ENCODE data around the gene INPP4B. TPM values are rescaled to one million over a fixed set of nuclear protein-coding genes. Genes with fewer than 3 reads are reported as not detected.

INPP4B gene
- total RNA-seq, 1 experiment from 2014 or later: 14.3 TPM

DNA sequence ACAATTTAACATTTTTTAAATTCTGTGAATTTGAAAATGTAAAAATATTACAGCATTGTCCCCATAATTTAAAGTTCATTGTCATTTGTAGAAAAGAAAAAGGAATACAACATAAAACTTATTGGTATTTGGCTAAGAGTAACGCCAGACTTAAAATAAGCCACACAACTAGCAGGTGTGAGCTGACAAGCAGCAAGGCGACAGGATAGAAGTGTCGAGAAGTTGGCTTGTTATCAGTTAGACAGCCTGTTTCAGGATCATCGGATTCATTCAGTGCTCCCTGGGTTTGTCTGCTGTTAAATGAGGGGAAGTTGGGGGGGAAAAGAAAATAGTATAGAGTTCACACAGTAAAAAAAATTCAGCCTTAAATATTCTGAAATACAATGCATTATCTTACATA lies 816.1 kb downstream of the INPP4B start:
- intact Hi-C loops (cut with micrococcal nuclease): no loop called here
- Histone ChIP-seq H4K20me1 (ENCODE audit: insufficient read depth) (no peaks in the 10 kb centered on the region), H3K9me3 (ENCODE audit: control insufficient read depth in 1 of 2, insufficient read depth in 1 of 2, low read depth in 1 of 2, low read length in 2 of 2) (no peaks in the 10 kb centered on the region), H3K4me2 (ENCODE audit: low read length) (no peak overlapping the region), H3K9ac (ENCODE audit: low read length) (no peak overlapping the region), H2AFZ (ENCODE audit: low read depth, low read length, poor library complexity, severe bottlenecking) (no peak overlapping the region), H3K79me2 (ENCODE audit: insufficient read depth, low read length) (no peaks in the 10 kb centered on the region), H3K4me1 (ENCODE audit: control insufficient read depth in 1 of 2, insufficient read depth in 2 of 2, low read length in 2 of 2) (no peaks in the 10 kb centered on the region), H3K36me3 (ENCODE audit: control insufficient read depth in 1 of 2, insufficient read depth in 2 of 2, low read length in 2 of 2) (no peaks in the 10 kb centered on the region), H3K4me3 (replicated peaks in 1 of 2; ENCODE audit: low read depth in 1 of 2, low read length in 2 of 2) (no peak overlapping the region), H3K27me3 (ENCODE audit: insufficient read depth, low read length) (no peaks in the 10 kb centered on the region), H3K27ac (ENCODE audit: low read depth, low read length) (no peak overlapping the region), H3K9me2 (ENCODE audit: insufficient read depth) (no peaks in the 10 kb centered on the region)
- DNase-seq (ENCODE audit: low read depth, low spot score) (no peak), ATAC-seq (no peak)
- RAD21 ChIA-PET (ENCODE audit: low non-redundant PET in 1 of 2, low total read pairs in 2 of 2, uncharacterized antibody in 2 of 2, unreplicated experiment in 2 of 2): no interaction called here
- no TSS peak for BruUV-seq (replicated peaks)
- POLR2A ChIA-PET: no interaction called here
- no peak for TF ChIP-seq EZH2 (IDR thresholded peaks at IDR 0.05)
- TF ChIP-seq FOSL1 (IDR thresholded peaks at IDR 0.05; ENCODE audit: low read depth): no peak
- no peak for TF ChIP-seq YY1 (IDR thresholded peaks at IDR 0.05; ENCODE audit: extremely low read depth, insufficient replicate concordance, low read depth, low read length)
- no peak for TF ChIP-seq ZNF274 (IDR thresholded peaks at IDR 0.05; ENCODE audit: low read depth, low read length)
- TF ChIP-seq, protein P1, sequence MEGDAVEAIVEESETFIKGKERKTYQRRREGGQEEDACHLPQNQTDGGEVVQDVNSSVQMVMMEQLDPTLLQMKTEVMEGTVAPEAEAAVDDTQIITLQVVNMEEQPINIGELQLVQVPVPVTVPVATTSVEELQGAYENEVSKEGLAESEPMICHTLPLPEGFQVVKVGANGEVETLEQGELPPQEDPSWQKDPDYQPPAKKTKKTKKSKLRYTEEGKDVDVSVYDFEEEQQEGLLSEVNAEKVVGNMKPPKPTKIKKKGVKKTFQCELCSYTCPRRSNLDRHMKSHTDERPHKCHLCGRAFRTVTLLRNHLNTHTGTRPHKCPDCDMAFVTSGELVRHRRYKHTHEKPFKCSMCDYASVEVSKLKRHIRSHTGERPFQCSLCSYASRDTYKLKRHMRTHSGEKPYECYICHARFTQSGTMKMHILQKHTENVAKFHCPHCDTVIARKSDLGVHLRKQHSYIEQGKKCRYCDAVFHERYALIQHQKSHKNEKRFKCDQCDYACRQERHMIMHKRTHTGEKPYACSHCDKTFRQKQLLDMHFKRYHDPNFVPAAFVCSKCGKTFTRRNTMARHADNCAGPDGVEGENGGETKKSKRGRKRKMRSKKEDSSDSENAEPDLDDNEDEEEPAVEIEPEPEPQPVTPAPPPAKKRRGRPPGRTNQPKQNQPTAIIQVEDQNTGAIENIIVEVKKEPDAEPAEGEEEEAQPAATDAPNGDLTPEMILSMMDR (IDR thresholded peaks at IDR 0.05 in 2 of 3, conservative IDR thresholded peaks at IDR 0.05 in 1 of 3; ENCODE audit: borderline replicate concordance in 1 of 3, insufficient read depth in 1 of 3, low read depth in 2 of 3, low read length in 2 of 3): no peak
- TF ChIP-seq TCF7L2 (IDR thresholded peaks at IDR 0.05; ENCODE audit: borderline replicate concordance, extremely low read depth, insufficient read depth, insufficient read length): no peak
- no peak for TF ChIP-seq SP1 (IDR thresholded peaks at IDR 0.05; ENCODE audit: low read depth)
- no peak for TF ChIP-seq POLR2A (IDR thresholded peaks at IDR 0.05; ENCODE audit: borderline replicate concordance, extremely low read depth, insufficient read depth, insufficient read length)
- TF ChIP-seq, protein P2, sequence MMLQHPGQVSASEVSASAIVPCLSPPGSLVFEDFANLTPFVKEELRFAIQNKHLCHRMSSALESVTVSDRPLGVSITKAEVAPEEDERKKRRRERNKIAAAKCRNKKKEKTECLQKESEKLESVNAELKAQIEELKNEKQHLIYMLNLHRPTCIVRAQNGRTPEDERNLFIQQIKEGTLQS (IDR thresholded peaks at IDR 0.05): no peak
- no peak for TF ChIP-seq SRF (IDR thresholded peaks at IDR 0.05; ENCODE audit: low read depth)
- TF ChIP-seq SIN3A (IDR thresholded peaks at IDR 0.05; ENCODE audit: low read depth): no peak
- TF ChIP-seq, protein P3, sequence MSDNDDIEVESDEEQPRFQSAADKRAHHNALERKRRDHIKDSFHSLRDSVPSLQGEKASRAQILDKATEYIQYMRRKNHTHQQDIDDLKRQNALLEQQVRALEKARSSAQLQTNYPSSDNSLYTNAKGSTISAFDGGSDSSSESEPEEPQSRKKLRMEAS (IDR thresholded peaks at IDR 0.05): no peak
- CTCF ChIA-PET: no interaction called here
